GM21825 (cell line): ENCODE data around the gene PRMT7.
A peak's percentile ranks its signal among the peaks of the same experiment; 100 is the strongest.

Experiments
- ATAC-seq: cut with Tn5 transposase; IDR thresholded peaks from one replicate; pipeline ENCODE4 v1.9.1; 2021; ENCODE audit warnings: mild to moderate bottlenecking, moderate library complexity; ENCODE audit not compliant: unreplicated experiment

Gene PRMT7

GRCh38 chr16:68300734-68301459, 9.9 kb upstream of the PRMT7 start:
- no peak for ATAC-seq

DNA sequence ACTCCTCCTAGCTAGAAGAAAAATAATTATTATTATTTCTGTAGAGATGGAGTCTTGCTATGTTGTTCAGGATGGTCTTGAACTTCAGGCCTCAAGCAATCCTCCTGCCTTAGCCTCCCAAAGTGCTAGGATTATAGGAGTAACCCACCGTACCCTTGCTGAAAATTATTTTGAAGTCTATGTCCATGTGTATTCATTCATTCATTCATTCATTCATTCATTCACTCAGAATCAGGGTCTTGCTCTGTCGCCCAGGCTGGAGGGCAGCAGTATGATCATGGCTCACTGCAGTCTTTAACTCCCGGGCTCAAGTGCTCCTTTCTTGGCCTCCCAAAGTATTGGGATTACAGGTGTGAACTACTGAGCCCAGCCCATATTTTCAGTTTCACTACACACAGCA, 4.2 kb upstream of the PRMT7 start:
- no peak for ATAC-seq

DNA sequence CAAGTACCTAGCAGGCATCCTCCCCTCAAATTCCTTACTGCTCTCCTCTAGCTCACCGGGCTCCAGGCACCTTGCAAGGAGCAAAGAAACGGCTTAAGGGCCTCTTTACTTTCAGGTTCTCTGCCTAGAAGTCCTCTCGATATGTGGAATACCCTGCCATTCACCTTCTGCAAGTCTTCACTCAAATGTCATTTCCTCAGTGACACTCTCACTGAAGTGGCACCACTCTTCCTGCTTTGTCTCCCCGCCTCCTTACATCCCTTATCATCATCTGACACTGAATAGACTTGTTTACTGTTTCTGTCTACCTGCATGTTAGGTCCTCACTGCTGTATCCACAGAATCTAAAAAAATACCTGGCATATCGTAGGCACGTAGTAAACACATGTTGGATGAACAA, 1.0 kb upstream of the PRMT7 start:
- ATAC-seq: no peak

DNA sequence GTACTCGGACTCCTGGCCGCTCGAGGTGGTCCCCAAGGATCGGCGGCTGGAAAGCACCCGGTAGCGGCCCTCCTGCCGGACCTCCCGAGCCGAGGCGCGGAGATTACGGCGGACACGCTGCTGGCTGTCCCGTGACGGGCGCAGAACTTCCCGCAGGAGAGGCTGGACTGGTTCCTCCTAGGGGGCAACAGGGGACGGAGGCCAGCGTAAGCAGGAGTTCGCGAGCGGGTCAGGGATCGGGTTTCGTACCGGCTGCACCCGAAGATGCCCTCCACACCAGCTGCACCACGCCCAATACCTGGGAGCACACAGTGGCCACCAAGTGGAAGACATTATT, 414 bp upstream of the PRMT7 start:
- no peak for ATAC-seq

- no peak for ATAC-seq
Observed at GRCh38 chr16:68313116-68313515, 2.3 kb downstream of the PRMT7 start.

GRCh38 chr16:68319185-68319908, 8.5 kb downstream of the PRMT7 start:
- ATAC-seq: no peak

GRCh38 chr16:68324336-68324735, 13.5 kb downstream of the PRMT7 start:
- ATAC-seq: no peak

DNA sequence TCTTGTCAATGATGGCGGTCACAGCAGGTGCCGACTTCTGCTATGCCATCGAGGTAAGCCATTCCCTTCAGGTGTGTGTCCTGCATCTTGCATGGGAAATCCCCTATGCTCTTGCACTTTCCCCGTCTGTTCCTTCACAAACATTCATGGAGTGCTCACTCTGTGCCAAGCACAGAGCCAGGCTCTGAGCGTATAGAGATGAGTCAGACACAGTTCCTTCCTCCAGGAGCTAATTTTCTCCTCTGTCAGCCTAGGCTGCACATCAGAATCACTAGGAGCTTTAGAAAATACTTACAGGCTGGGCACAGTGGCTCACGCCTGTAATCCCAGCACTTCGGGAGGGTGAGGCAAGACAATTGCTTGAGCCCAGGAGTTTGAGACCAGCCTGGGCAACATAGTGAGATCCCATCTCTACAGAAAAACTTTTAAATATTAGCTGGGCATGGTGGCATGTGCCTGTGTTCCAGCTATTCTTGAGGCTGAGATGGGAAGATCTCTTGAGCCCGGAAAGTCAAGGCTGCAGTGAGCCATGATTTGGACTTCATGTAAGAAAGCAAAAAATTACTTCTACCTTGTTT, 14.1 kb downstream of the PRMT7 start:
- ATAC-seq: no peak

GRCh38 chr16:68328151-68328859, 17.5 kb downstream of the PRMT7 start:
- ATAC-seq: peak; percentile 61

GRCh38 chr16:68328860-68329390, 18.1 kb downstream of the PRMT7 start:
- no peak for ATAC-seq

DNA sequence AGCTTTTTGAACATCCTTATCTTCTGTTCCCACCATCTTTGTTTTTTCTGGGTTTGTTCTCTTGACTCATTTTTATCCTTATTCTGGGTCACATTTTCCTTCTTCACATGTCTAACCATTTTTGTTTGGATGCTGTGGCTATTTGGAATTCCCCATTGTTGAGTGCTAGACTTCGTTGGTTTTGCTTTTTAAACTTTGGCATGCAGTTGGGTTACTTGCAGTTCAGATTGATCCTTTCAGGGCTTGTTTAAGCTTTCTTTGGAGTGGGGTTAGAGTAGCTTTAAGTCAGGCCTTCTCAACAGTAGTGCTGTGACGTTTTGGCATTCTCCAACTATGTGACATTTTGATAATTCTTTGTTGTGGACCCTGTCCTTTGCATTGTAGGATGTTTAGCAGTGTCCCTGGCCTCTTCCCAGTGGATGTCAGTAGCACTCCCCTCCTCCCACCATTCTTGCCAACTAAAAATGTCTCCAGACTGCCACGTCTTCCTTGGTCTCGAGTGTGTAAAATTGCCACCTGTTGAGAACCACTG, 21.1 kb downstream of the PRMT7 start:
- no peak for ATAC-seq

DNA sequence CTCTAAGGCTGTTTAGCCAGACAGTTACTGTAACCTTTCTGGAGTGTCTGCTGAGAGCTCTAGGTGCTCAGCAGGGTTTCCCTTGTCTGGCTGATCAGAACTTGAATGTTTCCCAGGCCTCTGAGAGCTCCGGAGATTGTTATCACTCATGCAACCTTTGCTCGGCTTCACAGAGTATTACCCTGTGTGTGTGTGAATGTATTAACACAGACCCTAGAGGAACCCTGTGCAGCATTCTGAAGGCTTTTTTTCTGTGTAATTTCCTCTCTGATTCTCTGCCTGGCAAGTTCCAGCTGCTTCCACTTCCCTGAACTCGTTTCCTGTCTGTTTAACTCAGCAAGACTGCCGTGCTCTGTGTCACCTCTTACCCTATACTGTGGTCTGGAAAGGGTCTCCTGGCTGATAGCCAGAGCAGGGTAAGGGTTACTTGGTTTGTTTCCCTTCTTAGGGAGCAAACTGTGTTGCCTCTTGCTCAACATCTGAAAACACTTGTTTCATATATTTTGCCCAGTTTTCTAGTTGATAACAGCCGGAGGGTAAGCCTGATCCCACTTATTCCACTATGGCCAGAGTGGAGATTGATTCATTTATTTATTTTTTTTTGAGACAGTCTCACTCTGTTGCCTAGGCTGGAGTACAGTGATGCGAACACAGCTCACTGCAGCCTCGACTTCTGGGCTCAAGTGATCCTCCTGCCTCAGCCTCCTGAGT, 21.7 kb downstream of the PRMT7 start:
- ATAC-seq: no peak

- ATAC-seq: no peak
Observed at GRCh38 chr16:68335175-68335574, 24.4 kb downstream of the PRMT7 start.

DNA sequence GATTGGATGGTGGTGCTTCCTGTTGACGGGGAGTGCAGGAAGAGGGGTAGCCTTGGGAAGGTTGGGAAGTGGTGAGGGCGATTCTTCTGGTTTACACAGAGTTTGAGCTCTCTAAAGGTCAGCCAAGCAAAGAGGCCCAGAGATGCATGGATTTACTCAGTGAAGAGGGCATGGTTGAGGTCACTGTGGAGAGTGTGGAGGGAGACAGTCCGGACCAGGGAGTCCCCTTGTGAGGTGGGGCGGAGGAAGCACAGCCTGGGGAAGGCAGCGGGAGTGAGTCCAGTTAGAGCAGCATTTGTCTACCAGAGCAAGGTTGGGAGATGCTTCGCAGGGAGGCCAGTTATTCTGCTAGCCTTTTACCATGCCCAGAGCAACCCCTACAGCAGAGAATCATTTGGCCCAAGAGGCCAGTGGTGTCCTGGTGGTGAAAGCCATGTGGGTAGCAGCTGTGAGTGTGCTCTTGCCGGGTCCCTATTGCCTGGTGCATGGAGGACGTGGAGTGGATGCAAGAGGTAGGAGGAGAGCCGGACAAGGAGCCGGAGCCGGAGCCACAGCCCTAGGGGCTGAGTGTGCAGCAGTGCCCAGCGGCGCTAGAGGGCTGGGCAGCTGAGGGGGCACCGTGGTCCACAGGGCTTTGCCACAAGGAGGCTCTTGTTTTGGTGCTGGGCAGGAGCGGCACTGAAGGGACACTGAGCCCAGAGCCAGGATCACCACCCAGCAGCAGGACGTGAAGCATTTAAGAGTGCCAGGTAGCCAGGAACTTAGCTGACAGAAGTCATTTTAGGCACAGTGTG, 27.7 kb downstream of the PRMT7 start:
- ATAC-seq: no peak

GRCh38 chr16:68339214-68339613, 28.4 kb downstream of the PRMT7 start:
- no peak for ATAC-seq

DNA sequence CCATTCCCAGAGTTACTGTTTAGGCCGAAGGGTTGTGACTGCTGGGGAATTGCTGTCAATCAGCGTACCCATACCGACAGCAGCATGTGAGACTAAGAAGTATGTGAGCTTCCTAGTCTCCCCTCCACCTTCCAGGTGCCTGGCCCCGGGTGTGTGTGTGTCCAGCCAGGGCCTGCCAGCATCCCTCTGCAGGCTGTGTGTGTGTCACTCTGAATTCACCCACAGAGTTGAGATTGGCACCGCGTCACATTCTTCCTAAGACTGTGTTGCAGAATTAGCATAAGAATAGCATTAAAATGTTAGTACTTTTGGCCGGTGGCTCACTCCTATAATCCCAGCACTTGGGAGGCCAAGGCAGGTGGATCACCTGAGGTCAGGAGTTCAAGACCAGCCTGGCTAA, 31.8 kb downstream of the PRMT7 start:
- ATAC-seq: no peak

DNA sequence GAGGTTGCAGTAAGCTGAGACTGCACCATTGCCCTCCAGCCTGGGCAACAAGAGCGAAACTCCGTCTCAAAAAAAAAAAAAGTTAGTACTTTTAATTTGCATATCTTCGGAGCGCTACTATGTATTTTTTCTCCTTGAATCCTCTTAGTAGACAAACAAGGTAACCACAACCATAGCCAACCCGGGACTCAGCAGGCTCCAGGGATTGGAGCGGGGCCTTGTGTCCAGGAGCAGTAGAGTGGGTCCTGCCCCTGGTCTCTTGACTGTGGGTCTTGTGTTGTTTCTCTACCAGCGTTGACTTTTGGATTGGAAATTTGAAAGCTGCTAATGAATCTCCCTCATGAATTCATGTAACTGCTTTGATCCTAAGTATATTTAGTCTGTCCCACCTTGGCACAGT, 32.3 kb downstream of the PRMT7 start:
- no peak for ATAC-seq

- ATAC-seq: no peak
Observed at GRCh38 chr16:68344252-68344651, 33.4 kb downstream of the PRMT7 start.

GRCh38 chr16:68345351-68345810, 34.6 kb downstream of the PRMT7 start:
- no peak for ATAC-seq
